ENCODE results near the gene KRT76.

GRCh38 chr12:52820521-52820920 is 43.4 kb upstream of the KRT76 start:
- TF ChIP-seq CTCF (IDR thresholded peaks at IDR 0.05): no peak
- TF ChIP-seq EZH2 (IDR thresholded peaks at IDR 0.05; ENCODE audit: borderline replicate concordance, insufficient read depth, low read depth, low read length, poor library complexity, severe bottlenecking): no peak
